ENCODE results near the gene CACNA2D3. TPM values are rescaled to one million over a fixed set of nuclear protein-coding genes. Genes with fewer than 3 reads are reported as not detected.
"Not testable (repeated sequence)": the region's sequence is repeated elsewhere in the genome, so short reads cannot be mapped to it uniquely, and the experiment has no call there.

CACNA2D3 gene
- total RNA-seq, 4 donors from 2014 or later = 0.27 to 1.5 (median 0.79) TPM

DNA sequence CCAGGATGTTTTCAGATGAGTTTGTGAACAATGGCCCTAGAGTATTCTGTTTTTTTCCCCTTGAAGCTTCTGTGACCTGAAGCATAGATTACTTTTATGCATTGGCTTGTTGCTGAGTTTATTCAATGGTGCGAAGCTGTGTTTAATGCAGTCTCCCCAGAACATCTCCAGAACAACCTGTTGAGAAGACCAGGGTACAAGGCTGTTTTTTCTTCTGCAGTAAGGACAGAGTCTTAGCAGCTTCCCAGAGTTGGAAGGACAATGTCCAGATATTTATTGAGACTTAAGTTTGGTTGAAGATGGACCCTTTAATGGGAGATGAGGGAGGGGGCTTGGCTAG lies 509.9 kb downstream of the CACNA2D3 start:
- TF ChIP-seq, protein P1, sequence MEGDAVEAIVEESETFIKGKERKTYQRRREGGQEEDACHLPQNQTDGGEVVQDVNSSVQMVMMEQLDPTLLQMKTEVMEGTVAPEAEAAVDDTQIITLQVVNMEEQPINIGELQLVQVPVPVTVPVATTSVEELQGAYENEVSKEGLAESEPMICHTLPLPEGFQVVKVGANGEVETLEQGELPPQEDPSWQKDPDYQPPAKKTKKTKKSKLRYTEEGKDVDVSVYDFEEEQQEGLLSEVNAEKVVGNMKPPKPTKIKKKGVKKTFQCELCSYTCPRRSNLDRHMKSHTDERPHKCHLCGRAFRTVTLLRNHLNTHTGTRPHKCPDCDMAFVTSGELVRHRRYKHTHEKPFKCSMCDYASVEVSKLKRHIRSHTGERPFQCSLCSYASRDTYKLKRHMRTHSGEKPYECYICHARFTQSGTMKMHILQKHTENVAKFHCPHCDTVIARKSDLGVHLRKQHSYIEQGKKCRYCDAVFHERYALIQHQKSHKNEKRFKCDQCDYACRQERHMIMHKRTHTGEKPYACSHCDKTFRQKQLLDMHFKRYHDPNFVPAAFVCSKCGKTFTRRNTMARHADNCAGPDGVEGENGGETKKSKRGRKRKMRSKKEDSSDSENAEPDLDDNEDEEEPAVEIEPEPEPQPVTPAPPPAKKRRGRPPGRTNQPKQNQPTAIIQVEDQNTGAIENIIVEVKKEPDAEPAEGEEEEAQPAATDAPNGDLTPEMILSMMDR (IDR thresholded peaks at IDR 0.05) = no peak
- TF ChIP-seq POLR2A (IDR thresholded peaks at IDR 0.05) = no peak
- DNase-seq (ENCODE audit: low spot score in 2 of 2) = no peak
- intact Hi-C loops (cut with DNase I; ENCODE audit: low total_unique reads) = no loop called here
- no peak overlapping the region for H3K4me3 ChIP-seq (ENCODE audit: low read depth, poor library complexity, severe bottlenecking)
- 86 to 95% methylated on average over 1 of the region's 1 CpG for WGBS, 2 donors

DNA sequence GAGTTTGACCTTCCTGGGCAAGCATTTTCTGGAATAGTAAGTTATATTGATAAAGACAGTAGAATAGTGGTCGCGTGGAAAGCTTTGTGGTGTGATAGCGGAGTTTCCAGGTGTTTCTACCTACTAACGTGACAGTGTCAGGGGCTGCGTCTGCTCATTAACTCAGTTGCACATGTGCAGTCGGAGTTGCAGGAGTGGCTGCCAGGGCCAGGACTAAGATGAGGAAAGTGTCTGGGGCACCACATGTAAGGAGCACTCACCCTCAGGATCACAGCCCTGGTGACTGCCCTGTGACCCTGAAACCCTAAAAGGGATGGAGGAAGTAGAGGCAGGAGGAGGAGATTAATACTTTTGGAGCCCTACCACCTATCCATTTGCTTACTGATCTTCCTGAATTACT lies 510.5 kb downstream of the CACNA2D3 start:
- intact Hi-C loops (cut with DNase I; ENCODE audit: low total_unique reads) = no loop called here
- no peak overlapping the region for H3K4me3 ChIP-seq (ENCODE audit: low read depth, poor library complexity, severe bottlenecking)
- no peak for TF ChIP-seq POLR2A (IDR thresholded peaks at IDR 0.05)
- TF ChIP-seq, protein P1 (IDR thresholded peaks at IDR 0.05) = no peak
- no peak for DNase-seq (ENCODE audit: low spot score in 2 of 2)
- WGBS, 2 donors = 94 to 95% methylated on average over 6 of the region's 6 CpGs

DNA sequence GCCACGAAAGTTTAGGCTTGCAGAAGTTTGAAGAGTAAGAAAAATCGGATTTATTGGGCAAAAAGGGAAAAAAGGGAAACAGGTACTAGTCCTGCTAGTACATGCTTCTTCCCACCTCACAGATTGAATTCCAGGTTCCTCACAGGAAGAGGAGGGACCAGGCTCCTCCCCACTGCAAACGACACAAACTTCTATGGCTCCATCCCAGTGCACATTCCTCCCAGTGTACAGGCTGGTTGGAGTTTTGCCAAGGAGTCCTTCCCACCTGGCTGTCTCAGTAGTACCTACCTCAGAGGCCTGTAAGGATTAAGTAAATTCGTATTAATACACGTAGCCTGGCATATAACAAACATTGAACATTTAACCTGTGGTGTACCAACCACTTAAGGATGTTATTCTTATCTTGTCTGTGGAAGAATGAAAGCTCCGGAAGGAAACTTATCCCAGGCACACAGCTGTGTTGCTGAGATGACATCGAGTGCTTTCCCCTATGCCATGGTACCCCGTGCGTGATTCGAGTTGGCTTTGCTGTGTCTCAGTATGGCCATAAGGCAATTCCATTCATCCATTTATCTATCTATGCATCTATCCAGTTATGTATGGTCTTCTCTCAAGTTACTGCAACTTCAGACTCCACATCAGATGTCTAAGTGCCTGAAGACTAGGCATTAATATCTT lies 511.2 kb downstream of the CACNA2D3 start:
- no peak for DNase-seq (ENCODE audit: low spot score in 2 of 2)
- intact Hi-C loops (cut with DNase I; ENCODE audit: low total_unique reads) = no loop called here
- TF ChIP-seq, protein P1 (IDR thresholded peaks at IDR 0.05) = no peak
- TF ChIP-seq POLR2A (IDR thresholded peaks at IDR 0.05) = no peak
- WGBS, 2 donors = 74 to 77% methylated on average over 10 of the region's 10 CpGs
- H3K4me3 ChIP-seq (ENCODE audit: low read depth, poor library complexity, severe bottlenecking) = no peak overlapping the region

DNA sequence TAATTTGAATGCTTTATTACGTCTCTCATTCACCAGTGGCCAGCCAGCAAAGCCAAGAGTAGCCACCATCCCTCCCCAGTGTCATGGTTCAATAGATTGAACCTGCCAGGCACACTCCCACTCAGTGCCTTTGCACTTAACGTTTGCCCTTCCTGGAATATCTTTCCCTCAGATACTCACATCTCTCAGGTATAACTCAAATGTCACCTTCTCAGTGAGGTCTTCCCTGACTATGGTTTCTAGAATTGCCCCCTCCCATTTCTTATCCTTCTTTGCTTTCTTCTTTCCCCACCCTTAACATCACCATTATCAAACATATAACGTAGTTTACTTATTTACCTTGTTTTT lies 511.7 kb downstream of the CACNA2D3 start:
- no peak for DNase-seq (ENCODE audit: low spot score in 2 of 2)
- intact Hi-C loops (cut with DNase I; ENCODE audit: low total_unique reads) = no loop called here
- TF ChIP-seq POLR2A (IDR thresholded peaks at IDR 0.05) = no peak
- TF ChIP-seq, protein P1 (IDR thresholded peaks at IDR 0.05) = no peak
- H3K4me3 ChIP-seq (ENCODE audit: low read depth, poor library complexity, severe bottlenecking) = no peak overlapping the region
- WGBS, 2 donors = 81 to 82% methylated on average over 3 of the region's 3 CpGs

DNA sequence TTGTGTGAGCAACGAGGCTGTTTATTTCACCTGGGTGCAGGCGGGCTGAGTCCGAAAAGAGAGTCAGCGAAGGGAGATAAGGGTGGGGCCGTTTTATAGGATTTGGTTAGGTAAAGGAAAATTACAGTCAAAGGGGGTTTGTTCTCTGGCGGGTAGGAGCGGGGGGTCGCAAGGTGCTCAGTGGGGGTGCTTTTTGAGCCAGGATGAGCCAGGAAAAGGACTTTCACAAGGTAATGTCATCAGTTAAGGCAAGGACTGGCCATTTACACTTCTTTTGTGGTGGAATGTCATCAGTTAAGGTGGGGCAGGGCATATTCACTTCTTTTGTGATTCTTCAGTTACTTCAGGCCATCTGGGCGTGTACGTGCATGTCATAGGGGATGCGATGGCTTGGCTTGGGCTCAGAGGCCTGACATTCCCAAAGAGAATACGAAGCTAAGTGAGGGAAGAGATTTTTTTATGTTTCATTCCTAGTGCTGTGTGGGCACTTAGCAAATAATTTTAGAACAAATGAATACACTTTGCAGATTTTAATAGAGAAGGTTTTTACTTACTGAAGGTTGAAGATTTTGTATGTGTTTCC lies 517.5 kb downstream of the CACNA2D3 start:
- WGBS, 2 donors = 64 to 65% methylated on average over 12 of the region's 12 CpGs
- H3K4me3 ChIP-seq (ENCODE audit: low read depth, poor library complexity, severe bottlenecking); intact Hi-C loops (cut with DNase I; ENCODE audit: low total_unique reads); DNase-seq (ENCODE audit: low spot score in 2 of 2): not testable (repeated sequence)

DNA sequence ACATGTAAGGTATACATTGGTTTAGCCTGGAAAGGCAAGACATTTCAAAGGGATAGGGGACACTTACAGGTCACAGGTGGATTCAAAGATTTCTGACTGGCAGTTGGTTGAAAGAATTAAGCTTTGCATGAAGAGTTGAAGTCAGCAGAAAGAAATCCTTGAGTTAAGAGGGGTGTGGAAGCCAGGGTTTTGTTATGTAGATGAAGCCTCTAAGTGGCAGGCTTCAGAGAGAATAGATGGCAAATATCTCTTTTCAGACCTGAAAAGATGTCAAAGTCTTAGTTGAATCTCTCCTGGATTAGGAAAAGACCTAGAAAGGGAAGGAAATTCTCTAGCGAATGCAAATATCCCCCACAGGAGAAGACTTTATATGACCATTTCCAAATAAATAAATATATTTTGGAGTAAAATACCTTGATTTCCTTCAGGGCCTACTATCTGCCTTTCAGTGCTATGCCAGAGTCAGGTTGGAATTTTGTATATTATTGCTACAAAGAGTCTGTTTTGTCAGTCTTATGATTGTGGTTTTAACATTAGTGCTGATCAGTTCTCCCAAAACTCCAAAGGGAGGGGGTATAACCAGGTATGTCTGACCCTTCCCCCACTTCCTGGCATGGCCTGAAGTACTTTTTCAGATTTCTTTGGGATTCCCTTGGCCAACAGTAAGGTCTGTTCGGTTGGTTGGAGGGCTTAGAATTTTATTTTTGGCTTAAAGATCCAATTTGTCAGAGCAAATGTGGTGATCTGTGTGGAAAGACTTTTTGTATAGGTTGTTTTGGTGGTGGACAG lies 519.1 kb downstream of the CACNA2D3 start:
- DNase-seq (ENCODE audit: low spot score in 2 of 2) = no peak
- TF ChIP-seq, protein P1 (IDR thresholded peaks at IDR 0.05) = no peak
- TF ChIP-seq POLR2A (IDR thresholded peaks at IDR 0.05) = no peak
- WGBS, 2 donors = 77 to 88% methylated on average over 2 of the region's 2 CpGs
- H3K4me3 ChIP-seq (ENCODE audit: low read depth, poor library complexity, severe bottlenecking) = no peak overlapping the region
- intact Hi-C loops (cut with DNase I; ENCODE audit: low total_unique reads) = no loop called here

All from lower leg skin (tissue), 4 donors.